HUDEP-2 (cell line): ENCODE measurements around the gene FOXJ3.

Experiments
- DNase-seq, 76 experiments: peaks; one replicate each; lab custom pipeline; 2025; ENCODE audit not compliant: unreplicated experiment in 76 of 76; lab: John Stamatoyannopoulos, UW

The FOXJ3 gene

GRCh38 chr1:42152119-42152518 lies 182.9 kb downstream of the FOXJ3 start:
- DNase-seq = no peak

DNA sequence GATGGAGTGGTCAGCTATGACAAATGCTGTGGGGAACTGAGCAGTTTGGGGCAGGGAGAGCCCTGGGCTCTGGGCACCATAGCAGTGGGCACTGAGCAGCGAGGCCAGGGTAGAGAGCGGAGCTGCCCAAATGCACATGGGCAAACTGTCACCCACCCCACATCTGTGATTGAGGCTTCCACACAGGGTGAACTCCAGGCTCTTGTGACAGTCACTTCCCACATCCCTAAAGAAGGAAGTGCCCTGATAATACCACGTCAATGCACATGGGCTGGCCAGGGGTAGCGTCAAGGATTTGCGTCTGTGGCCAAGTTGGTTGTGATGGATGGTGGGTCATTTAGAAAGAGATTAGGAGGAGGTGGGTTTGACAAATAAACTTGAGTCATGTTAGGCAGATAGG lies 184.4 kb downstream of the FOXJ3 start:
- no peak for DNase-seq

GRCh38 chr1:42148166-42148565 lies 186.9 kb downstream of the FOXJ3 start:
- no peak for DNase-seq

- peak in 53 of 76 experiments; percentile 2 to 62 (median 24) for DNase-seq
Observed at GRCh38 chr1:42146626-42147320, 188.3 kb downstream of the FOXJ3 start.

DNA sequence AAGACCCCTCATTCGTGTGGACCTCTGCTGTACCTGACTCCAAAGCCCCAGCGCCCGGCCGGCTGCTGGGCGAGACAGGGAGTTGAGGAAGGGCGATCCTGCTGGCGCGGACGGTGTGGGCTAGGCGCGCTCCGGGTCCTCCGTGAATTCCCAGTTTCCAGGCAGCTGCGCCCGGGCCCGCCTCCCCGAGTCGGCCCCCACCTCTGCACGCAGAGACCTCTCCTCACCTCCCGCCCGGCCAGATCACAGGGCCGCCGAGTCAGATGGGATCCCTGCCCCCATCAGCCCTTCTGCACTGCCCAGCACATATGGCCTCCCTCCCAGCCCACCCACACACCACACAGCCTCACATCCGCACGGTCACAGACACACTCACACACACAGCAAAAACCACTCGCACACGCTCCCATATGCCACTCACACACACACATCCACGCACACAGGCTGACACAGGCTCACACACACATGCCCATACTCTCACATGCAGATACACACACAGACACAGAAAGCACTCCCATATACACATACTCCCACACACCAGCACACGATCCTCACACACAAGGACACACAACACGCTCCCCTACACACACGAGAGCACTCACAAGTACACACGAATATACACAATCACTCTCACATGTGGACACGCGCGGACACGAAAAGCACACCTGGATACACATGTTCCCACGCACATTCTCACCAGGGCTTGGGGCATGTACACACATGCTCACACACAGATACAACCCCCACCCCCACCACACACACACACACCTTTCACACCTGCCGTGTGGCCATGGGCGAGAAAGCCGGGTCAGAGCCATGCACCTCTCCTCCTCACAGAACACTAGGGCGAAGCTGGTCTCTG lies 189.0 kb downstream of the FOXJ3 start:
- no peak for DNase-seq

GRCh38 chr1:42145389-42145716 lies 189.7 kb downstream of the FOXJ3 start:
- DNase-seq = no peak

DNA sequence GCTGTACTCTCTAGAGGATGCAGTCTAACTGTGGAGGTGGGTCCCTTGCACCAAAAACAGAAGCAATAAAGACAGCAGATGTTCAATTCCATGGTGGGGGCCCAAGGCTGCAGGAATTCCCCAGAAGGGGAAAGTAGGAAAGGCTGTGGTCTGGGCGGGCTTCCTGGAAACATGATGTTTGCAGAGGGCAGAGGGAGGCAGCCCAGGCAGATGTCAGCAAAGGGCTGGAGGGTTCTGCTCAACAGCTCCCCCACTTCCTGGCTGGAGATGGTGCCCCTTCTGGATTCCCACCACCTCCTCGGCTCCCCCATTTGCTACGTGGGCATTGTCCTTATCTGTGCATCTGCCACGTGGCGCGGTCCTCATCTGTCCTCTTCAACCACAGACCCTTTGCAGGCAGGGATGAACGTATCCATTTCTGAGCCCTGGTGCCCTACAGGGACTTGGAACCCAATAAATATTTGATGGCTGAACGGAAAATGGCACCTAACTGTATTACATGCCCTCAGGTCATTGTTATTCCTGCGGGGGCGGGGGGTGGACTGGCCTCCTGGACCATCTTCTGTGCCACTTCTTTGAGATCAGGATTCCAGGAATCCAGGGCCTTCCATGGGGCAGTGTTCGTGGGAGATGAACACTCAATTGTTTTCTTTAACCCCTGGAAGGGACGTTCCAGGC lies 190.2 kb downstream of the FOXJ3 start:
- DNase-seq = no peak

GRCh38 chr1:42143896-42144710 lies 190.9 kb downstream of the FOXJ3 start:
- no peak for DNase-seq

- no peak for DNase-seq
Observed at GRCh38 chr1:42142894-42143675, 191.9 kb downstream of the FOXJ3 start.

GRCh38 chr1:42141978-42142377 lies 193.1 kb downstream of the FOXJ3 start:
- no peak for DNase-seq

GRCh38 chr1:42140191-42140590 lies 194.8 kb downstream of the FOXJ3 start:
- no peak for DNase-seq

GRCh38 chr1:42139444-42139843 lies 195.6 kb downstream of the FOXJ3 start:
- DNase-seq = no peak

- no peak for DNase-seq
Observed at GRCh38 chr1:42138586-42138985, 196.4 kb downstream of the FOXJ3 start.

GRCh38 chr1:42137766-42138165 lies 197.3 kb downstream of the FOXJ3 start:
- no peak for DNase-seq

DNA sequence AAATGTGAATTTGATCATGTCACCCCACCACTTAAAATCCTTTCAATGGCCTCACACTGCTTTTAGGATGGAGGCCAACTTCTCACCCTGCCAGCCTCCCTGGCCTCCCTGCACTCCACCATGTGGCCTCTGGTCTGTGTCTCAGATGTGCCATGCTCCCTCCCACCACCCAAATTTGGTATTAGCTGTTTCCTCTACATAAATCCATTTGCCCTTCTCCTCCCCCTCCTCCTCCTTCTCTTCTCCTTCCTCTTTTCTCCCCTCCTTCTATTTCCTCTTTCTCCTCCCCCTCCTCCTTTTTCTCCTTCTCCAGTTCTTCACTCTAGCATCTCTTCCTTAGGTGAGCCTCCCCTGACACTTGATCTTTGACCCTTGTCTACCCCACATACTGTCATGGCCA lies 198.6 kb downstream of the FOXJ3 start:
- DNase-seq = no peak

GRCh38 chr1:42135426-42135825 lies 199.6 kb downstream of the FOXJ3 start:
- DNase-seq = no peak

- DNase-seq = no peak
Observed at GRCh38 chr1:42133809-42134526, 201.1 kb downstream of the FOXJ3 start.

DNA sequence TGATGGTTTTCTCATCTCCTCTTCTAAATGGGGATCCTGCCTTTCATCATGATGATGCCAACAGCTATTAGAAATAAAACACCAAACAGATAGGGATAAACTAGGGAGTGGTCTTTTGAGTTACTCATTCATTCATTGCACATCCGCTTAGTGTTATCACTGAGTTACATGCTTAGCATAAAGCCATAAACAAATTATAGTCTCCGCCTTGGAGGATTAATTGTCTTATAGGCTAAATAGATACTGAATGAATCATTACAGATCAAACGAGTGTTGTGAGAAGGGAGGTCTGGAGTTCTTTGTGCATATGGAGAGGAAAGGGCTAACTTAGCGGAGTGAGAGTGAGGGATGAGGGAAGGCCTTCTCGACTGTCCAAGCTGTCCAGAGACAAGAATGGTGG lies 201.6 kb downstream of the FOXJ3 start:
- DNase-seq = no peak

- no peak for DNase-seq
Observed at GRCh38 chr1:42130061-42130660, 204.9 kb downstream of the FOXJ3 start.
